Measurements from ENCODE around the gene HOXC13.

Gene HOXC13

DNA sequence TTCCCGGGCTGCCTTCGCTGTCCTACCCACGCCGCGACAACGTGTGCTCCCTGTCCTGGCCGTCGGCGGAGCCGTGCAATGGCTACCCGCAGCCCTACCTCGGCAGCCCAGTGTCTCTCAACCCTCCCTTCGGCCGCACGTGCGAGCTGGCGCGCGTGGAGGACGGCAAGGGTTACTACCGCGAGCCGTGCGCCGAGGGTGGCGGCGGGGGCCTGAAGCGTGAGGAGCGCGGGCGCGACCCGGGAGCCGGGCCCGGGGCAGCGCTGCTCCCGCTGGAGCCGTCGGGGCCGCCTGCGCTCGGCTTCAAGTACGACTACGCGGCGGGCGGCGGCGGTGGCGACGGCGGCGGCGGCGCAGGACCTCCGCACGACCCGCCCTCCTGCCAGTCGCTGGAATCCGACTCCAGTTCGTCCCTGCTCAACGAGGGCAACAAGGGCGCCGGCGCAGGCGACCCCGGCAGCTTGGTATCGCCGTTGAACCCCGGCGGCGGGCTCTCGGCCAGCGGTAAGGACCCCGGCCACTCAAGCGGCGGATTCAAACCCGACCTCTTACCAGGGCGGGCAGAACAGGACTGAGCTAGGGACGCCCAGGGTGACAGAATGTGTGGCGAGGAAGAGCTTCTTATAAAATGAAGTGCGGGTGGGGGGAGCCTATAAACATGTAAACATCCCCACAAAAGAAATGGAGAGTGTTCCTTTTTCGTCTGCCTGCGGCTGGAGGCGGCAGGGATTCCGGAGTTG lies 16.6 kb downstream of the HOXC13 start:
- DNase-seq = no peak

DNA sequence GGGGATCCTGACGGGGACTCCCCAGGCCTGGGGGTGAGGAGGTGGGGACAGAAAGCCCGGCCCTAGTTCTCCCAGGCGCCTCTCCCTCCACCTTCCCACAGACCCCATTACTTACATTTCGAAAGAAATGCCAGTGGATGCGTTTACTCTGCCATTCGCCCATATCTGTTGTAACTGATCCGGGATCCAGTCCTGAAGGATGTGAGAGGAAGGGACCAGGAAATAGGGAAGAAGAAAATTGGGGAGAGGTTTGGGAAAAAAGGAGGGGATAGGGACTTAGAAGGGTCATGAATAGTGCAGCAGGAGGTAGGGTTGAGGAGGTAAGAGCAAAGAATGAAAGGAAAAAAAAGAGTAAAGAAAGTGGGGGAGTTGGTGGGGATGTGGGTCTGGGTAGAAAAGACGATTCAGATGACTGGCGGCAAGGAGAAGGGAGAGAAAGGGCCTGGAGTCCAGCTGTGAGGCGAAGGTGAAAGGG lies 17.2 kb downstream of the HOXC13 start:
- DNase-seq = no peak

DNA sequence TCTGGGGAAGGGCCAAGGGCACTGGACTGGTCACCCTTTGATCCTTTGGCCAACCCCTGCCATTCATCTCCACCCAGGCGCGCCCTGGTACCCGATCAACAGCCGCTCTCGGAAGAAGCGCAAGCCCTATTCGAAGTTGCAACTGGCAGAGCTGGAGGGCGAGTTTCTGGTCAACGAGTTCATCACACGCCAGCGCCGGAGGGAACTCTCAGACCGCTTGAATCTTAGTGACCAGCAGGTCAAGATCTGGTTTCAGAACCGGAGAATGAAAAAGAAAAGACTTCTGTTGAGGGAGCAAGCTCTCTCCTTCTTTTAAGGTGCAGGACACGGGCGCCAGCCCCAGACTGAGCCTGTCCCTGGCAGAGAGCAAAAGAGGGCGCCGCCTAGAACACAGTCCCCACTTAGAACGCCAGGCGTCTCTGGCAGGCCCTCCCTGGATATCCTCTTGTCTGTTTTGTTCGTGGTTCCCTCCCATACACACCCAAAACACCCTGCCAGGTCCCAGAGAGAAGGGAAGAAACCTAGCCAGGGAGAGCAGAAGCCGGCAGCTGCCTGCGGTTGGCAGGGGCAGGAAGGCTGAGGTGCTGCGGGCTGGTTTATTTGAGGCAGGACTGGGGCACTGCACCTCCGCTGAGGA lies 17.7 kb downstream of the HOXC13 start:
- DNase-seq = no peak

DNA sequence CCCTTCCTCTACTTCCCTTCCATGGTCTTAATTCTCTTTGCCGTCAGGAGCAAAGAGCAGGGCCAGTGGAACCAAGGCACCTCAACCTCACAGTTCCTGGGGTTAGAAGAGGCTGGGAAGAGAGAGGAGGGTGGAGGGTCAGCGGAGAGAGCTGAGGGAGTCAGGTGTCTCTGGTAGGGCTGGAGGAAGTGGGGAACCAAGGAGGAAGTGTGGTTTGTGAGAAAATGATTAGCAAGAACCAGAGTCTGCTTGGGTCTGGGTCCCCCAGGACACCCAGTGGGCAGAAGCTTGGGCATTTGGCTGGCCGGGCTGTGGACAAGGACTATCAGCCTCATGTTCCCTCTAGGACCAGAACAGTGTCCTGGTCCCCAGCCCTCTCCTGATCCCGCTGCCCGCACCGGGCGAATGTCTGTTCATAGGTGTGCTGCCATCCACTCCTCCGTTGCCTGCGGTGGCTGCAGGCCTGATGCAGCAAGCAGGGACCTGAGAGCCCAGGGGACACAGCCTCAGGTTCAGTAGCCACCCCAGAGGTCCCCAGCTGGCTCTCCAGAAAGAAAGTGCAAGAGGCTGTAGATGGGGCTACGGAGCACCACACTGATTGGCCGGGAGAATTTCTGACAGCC lies 18.4 kb downstream of the HOXC13 start:
- no peak for DNase-seq

DNA sequence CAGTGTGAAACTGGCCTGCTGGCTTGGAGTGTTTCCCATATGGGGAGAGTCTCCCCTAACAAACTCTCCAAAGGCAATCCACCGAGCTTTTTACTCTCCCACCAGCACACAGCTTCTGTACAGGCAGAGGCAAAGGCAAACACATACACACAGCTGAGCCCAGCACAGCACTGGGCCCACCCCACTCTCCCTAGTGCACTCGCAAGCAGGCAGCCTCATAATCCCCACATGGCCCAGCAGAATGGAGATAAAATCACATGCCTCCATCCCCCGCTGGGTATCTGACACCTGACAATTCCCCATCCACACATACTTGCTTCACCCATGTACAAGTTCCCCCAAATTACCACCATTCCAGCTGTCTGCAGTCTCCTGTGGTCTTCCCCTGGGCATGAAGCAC lies 19.5 kb downstream of the HOXC13 start:
- no peak for DNase-seq

DNA sequence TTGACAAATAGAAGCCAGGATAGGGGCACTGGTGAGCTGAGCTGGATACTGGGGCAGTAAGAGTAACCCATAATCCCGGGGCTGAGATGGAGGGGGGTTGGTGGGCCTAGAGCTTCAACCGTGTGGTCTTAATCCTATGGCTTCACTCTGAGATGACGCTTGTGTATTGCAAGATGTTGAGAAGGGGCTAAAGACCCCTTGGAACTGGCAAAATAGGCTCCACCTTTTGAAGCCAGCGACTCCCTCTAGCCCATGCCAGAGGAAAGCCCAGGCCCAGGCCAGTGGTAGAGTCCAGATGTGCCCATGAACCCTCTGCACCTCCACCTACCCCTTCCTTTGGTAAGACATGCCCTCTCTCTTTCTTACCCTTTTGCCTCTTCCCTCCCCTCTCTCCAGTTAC lies 20.7 kb downstream of the HOXC13 start:
- no peak for DNase-seq

DNA sequence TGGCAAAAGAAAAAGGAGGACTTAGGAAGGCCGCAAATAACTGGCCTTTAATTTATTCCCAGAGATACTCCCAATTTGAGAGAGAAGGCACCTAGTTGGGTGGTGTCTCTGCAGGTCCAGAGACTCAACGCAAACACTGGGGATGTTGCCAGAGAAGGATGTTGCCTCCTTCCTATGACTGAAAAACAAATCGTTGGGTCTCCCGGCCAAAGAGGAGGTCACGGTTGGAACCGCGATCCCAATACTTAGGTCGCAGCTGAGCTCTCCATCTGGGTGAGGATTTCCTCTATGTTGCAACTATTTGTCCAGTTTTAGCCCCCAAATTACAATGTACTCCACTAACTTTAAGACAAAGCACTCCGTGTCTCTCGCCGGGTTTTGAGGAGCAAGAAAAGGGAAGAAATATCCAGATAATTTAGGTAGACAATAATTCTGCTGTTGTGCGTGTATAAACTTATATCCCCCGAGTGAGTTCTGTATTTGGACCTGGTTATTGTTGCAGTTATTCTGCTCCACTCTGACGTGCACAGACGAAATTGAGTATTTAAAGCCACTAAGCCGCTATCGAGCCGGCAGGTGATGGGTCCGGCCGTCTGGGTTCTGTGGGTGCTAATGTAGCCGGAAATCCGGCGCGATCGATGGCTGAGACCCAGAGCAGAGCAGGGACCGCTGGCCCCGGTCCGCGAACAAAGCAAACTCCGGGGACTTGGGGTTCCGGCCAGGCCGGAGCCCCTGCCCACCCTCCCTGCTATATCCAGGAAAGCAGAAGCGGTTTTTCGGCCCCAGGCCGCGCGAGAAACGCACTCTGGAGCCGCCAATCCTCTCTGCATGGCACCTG lies 21.8 kb downstream of the HOXC13 start:
- DNase-seq = no peak

DNA sequence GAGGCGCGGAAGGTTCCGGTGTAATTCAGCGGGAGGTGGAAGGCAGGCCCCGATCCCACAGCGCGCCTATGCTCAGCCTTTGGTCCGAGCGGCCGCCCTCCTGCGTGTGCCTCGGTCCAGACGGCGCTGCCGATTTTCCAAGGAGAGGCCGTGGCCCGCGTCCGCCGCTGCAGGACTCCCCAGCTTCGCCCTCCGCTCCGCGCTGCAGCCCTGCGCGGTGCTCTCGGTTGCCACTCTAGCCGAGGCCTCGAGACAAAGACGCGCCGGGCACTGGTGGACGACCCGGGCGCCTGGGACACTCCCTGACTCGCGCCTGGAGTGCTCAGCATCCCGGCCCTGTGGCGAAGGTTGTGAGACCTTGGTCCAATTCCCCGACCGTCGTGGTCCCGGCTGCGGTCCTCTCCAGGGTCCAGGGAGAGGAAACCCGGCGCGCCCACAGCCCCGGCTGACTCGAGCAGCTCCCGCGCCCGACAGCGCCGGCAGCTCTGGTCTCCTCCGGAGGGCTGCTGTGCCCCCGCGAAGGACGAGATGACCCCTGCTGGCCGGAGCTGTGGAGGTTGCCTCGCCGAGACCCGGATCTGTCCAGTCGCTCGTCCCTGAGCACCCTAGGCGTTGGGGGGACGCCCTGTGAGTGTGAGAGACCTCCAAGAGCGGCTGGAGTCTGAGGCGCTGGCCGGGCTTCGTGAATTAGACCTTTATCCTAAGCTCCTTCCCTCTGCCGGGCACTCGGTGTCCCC lies 22.6 kb downstream of the HOXC13 start:
- no peak for DNase-seq

DNA sequence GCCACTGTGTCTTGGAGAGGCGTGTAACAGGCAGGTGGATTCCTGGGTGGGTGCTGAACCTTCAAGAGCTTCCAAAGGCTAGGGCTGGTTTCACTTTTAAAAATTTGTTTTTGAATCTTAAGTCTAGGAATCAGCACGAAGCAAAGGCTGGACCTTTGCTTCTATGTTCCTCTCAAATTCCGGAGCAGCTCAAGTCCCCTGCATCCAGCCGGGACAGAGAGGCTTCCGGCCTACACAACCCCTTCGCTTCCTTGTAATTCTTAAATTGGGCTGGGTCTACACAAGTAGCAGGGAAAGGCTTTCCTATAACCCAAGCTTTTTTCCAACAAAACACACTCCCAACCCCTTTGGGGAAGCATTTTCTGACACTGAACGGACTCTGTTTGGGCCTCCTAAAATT lies 24.4 kb downstream of the HOXC13 start:
- no peak for DNase-seq

DNA sequence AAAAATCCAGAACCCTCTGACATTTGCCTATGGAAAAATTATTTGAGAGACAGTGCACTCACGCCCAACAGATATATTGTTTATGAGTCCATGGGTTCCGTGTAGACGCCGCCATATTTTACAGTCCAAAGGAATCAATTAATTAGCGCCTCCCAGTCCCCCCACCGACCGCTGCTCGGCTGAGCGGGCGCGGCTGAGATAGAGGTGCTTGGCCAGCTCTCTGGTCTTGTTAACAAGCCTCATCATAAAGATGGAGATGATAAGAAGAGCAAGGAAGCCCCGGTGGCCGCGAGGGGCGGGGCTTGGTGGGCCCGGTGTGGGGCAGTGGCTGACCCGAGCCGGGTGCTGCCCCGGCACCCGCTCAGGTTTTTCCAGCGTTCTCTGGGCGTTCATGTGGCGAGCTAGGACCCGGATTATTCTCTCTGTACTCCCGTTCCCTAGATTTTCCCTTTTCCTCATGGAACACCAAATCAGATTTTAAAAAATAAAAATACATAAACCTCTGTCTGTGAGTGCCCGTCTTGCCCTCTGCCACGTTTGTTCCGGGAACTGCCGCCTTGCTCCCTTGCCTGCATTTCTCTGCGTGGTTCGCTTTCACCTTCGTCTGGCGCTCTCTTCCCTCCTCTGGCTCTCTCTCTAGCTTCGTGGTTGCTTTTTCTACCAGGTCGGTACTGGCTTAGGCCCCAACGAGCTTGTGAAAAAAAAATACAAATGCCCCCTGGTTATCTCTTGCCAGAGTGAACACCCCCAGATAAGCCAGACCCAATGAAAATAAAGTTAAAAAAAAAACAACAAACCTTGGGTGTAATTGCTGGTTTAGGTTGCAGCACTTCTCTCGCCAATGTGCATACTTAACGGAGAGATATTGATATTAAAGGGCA lies 25.0 kb downstream of the HOXC13 start:
- DNase-seq = no peak

DNA sequence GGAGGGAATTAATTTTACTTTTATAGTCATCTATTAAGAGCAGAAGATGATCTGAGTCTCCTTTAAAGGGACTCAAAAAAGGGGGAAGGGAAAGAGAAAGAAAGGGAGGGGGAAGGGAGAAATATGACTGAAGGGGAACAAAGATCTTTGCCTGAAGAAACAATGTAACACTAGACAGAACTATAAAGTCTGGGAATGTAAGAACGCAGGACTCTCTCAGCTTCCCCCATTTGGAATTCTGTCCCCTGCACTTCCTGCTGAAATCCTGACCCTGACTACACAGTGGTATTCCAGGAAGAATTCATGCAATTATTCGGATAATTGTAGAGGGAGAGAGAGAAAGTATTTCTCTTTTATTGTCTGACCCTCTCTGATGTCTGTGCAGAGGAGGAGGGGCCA lies 25.7 kb downstream of the HOXC13 start:
- DNase-seq = no peak

DNA sequence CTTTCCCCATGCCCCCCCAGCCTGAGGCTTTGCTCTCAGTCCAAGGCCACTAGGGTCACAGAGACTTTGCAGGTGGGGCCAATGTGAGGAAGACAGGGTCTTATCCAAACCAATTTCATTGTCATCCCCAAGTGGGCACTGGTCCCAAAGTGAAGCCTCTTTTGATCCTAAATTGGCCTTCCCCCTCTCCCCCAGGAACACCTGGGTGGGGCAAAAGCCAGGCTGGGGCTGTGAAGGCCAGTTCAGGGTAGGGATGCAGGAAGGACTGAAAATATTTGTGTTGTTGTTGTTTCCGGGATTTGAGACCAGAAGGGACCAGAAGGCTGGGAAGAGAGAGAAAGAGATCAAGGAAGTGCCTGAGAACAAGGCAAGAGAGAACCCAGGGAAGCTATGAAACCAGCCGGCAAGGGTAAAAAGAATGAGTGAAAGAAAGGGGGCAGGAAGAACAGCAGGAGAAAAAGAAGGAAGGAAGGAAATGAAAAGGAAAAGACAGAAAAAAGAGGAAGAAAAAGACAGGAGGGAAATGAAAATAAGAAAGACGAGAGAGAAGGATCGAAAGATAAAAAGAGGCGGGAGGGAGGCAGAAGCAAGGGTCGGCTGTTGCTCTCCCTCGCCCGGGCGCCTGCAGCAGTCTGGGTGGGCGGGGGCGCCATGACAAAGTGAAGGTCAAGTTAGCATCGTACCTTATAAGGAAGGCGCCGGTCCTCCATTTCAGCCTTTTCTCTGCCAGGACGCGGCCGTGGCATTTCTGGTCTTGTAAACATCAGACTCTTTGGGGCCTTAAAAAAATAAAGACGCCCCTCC lies 26.9 kb downstream of the HOXC13 start:
- no peak for DNase-seq

DNA sequence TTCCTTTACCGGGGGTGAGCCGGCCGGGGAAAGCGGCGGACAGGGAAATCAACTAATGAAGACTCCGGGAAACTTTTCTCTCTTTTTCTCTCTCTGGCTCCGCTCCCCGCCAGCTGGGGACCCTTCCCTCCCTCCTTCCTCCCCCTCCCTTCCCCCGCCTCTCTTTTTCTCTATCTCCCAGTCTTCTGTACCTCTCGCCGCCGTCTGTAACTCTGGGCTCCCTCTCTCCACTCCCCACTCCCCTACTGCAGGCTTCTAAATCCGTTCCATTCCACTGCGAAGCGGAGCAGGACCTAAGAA lies 27.4 kb downstream of the HOXC13 start:
- no peak for DNase-seq

DNA sequence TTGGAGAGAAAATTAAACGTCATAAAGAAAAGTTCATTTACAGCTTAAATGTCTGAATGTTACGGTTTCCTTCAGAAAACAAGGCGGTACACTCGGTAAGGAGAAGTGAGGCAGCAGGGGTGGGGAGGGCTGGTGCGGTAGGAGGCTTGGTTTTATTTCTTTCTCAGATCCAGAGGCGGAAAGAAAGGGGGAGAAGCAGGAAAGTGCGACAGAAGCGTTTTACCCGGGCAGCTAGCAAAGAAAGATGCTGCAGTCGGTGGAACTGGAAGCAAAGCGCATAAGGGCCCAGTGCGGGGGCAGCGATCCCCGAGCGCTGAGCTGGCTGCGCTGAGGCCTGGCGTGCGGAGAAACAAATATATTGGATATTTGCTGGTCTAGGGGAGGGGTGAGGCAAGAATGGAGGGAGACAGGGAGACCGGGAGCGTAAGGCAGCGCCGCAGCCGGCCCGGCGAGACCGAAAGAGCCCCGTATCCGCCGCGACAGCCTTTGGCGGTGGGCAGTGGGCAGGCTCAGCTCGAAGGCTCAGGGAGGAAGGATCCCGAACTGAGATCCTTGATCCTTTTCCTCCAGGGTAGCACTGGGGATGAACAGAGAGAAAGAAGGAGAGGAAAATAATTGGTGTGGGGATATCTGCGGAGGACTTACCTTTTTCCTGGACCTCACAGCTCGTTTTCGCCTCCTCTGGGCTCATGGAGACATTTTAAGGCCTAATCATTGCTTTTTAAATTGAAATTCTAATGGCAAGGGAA lies 27.9 kb downstream of the HOXC13 start:
- DNase-seq = no peak

DNA sequence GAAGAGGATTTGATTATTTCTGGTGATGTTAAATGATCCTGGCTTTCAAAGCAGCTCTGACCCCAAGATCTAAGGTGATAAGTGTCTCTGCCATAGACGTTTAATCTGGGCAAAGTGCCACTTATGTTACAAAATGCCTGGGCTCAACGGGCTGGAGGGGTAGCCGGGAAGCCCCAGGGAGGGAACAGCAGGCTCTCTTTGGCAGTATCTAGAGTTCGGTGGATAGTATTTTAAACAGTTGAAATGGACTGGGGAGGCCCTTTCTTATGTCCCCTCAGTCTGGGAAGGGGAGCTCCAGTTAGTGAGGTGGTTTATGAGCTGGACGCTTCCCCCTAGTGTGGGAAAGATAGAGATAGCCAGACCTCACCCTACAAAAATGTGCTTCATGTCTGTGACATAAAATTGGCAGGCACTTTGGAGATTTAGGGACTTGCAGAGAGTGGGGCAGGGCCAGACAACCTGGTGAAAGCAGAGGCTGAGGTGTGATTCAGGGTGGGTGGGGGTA lies 28.8 kb downstream of the HOXC13 start:
- no peak for DNase-seq

DNA sequence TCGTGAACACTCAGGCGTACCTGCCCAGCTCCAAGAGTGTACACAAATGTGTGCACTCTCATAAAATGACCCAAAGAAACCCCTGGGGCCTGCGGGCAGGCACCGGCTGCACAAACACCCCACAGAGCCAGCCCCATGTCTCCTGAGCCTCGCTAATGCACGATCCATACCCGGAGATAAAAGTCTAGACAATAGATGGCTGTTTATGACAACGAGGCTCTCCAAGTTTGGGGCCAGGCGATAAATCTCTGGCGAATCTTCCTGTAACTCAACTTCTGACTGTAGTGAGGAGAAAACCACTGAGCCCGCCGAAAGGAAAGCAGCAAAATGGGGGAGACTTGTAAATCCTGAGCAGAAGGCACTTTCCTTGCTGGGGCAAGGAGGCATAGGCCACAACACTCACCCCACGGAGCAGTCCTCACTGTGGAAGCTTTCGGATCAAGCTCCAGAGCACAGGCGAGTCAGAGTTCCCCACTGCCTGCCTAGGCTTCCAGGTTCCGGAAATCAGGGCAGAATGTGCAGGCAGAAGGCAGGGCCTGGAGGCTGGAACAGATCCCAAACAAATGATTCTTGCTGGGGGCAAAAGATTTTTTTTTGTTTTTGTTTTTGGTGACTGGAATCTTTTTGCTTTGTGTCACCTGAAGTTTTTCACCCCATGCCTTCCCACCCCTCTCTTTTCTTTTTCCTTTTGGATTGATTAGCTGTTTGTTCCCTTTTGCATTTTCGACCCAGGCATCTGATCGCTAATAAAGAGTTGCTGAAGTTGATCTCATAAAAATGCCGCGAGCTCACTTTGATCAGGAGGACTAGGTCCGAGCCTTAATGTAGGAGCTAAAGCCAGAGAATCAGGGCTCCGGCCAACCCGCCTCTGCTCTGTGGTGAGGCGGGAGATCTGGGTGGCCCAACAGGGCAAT lies 29.8 kb downstream of the HOXC13 start:
- DNase-seq = no peak

DNA sequence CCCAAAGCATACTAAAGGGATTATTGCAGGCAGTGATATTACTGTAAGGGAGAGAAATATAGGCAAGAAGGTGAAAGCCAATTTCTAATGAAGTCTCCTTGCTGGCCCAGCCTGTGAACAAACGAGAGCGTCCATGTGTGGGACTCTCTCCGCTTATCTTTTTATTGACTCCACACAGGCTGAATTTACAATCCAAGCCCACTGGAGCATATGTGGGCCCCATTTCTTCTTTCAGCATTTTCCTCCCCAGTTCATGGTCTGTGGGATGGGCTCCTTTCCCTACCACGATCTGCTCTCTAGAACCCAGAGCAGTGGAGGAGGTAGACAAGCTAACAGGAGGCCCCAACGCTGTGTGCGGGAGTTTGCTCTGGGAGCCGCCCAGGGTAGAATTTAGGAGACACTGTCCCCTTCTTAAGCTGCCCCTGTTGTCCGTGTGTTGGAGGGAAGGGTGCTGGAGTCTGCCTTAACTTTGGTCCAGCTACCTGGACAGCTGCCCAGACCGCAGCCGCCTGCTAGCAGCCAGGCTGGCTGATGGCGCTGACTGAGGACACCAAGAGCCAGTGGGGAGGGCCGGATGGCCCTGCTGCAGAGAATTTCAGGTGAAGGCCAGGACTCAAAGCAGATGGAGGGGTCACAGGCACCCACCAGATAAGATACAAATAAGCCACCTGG lies 31.1 kb downstream of the HOXC13 start:
- DNase-seq = no peak

DNA sequence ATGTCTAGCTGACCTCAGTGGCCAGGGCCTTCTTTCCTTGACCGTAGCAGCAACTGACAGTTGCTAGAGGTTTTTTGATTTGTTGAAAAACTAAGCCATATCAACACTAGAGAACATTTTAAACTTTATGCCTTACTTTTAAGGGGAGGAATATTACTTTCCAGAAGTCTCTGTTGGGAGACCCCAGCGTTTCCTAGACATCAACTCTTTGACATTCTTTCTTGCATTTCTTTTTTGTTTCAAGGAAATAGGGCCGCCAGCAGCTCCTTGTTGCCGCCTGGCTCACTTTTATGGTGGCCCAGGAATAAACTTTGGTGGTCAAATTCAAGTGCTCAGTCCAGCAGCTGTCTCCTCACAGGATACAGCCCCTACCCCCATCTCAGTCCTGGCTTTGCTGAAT lies 31.8 kb downstream of the HOXC13 start:
- no peak for DNase-seq
